HG02870 (cell line): Measurements from ENCODE around the gene TERT.

ENCODE experiments used
- ATAC-seq: cut with Tn5 transposase; IDR thresholded peaks from one replicate; pipeline ENCODE4 v1.9.1; 2021; ENCODE audit warnings: mild to moderate bottlenecking, moderate library complexity; ENCODE audit not compliant: unreplicated experiment

TERT gene

GRCh38 chr5:1319436-1320256 is 24.8 kb upstream of the TERT start:
- ATAC-seq = no peak

GRCh38 chr5:1318659-1319251 is 23.9 kb upstream of the TERT start:
- no peak for ATAC-seq

GRCh38 chr5:1317921-1318565 is 23.2 kb upstream of the TERT start:
- no peak for ATAC-seq

- ATAC-seq = no peak
These were observed 21.9 kb upstream of the TERT start for GRCh38 chr5:1316588-1317340.

DNA sequence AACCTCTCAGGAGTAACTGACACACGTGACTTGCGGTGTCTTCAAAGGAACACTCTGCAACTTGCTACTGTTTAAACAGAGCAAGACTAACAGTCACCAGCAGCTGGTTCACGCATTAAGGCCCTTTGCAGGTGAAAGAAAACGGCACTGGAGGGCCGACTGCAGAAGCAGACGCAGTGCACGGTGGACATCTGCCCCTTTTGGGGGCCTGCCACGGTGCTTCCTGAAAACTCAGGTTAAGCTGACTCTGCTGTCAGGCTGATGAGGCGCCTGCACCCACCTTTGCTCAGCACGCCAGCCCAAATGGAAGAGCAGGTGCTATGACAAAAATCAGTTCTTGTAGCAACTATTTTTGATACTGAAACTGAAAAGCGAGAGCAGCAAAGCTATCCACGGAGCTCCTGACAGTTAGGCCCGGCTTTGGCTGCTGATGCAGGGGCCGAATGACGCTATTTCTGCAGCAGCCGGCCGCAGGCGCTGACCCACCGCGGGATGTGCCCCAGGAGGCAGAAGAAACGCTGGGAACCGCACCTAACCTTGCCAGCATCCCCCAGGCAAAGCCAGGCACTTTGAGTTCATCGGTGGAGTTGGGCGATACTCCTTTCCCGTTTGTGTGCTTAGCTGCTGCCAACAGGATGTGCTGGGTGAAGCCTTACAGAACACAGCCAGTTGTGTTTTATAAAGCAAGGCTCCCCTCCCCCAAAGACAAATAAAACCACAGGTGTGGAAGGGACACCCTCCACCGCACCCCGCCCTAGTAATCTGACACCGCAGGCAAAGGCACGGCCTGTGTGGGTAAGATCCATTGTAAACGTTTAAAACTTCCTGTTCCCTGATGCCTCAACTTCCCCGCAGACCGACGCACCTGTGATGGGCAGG is 21.1 kb upstream of the TERT start:
- peak; percentile 58 for ATAC-seq

DNA sequence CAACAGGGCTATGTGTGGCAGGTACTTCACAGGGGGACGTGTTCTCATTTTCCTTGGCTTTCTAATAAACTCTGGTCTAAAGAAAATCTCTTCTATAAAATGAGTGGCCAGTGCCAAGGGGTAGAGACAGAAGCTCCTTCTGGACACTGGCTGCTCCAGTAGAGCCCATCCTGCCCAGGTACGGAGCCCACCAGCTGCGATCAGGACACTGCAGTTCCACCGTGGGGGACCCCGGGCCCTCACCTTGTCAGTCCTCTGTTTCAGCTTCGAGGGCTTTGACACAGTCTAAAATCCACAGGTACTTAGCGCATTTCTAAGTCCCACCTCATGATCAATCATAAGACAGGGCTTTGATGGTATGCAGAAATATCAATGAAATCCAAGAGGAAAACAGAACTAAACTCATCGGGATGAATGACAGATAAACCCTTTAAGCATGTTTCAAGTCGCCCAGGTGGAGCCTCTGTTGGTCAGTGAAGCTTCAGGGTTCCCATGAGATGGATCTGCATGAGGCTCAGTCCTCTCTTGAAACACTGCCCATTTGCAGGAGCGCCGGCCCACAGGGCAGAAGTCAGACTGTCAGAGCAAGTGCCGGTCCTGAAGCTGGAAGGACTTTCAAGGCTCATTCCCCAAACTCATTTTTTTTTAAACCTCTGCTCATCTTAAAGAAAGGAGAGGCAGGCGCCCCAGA is 20.3 kb upstream of the TERT start:
- ATAC-seq = no peak

GRCh38 chr5:1314564-1314982 is 19.7 kb upstream of the TERT start:
- ATAC-seq = no peak

DNA sequence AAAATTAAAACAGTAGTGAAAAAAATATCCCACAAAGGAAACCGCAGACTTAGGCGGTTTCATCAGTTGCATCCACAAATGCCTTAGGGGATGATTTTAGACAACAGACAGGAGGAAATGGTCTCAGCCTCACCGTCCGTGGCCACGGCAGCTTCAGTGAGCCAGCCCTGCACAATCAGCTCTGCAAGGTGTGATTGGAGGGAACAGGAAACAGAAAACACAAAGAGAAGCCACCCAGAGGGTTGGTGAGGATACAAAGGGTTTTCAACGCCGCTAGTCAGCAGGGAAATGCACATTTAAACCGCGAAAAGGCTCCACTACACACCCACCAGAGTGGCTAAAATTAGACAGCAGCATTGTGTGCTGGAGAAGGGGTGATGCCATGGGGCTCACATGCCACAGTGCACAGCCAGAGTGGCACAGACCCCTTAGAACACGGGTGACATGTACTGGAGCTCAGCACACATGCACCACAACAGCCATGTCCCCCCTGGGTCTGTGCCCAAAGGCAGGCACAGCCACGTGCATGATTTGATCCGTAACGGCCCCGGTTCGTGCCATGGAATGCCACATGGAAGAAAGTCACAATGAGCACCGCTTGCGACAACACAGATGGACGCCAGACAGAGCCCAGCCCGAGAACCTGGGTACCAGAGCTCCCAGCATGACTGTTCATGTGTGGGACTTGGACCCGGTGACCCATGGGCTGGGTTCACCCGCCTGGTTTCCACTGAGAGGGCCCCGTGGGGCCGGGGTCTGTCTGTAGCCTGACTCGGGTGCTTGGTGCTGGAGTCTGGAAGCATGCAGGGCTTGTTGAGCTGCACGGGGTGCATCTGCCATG is 18.3 kb upstream of the TERT start:
- peak; percentile 57 for ATAC-seq

- ATAC-seq = no peak
These were observed 17.3 kb upstream of the TERT start for GRCh38 chr5:1312206-1312605.

DNA sequence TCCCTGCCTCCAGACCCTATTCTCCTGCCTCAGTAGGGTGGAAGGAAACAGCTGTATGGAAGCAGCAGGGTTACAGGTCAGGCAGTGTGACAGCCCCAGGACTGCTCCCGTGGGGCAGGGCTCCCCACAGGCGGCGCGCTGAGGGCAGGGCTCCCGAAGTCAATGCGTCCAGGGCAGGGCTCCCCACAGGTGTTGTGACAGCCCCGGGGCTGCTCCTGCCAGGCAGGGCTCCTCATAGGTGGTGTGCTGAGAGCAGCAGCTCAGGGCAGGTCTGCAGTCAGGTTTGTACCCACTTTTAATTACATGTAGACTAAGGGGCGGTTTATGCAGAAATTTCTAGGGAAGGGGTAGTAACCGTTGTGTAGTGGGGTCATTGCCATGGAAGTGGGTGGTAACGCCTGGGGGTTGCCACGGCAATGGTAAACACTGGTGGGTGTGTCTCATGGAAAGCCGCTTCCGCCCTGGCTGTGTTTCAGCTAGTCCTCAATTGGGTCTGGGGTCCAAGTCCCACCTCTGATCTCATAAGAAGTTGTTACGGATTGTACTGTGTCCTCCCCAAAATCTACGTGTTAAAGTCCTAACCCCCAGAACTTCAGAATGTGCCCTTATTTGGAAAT is 16.7 kb upstream of the TERT start:
- ATAC-seq = no peak

DNA sequence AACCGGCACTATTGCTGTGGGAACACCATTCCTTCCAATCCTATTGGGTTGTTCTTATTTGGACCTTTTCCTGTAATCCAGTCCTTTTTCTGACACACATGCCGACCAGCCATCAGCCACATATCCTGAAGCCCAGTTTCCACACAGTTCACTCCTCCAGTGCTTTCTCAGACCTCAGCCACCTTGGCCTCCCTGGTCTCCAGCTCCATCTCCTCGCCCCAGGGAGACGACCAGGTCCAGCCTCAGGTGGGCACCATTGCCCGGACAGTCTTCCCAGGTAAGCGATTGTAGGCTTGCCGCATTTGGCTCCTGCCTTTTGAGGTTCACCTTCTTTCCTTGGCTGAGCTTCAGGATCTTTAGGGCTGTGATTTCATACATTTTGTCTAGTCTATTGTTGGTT is 15.2 kb upstream of the TERT start:
- no peak for ATAC-seq

DNA sequence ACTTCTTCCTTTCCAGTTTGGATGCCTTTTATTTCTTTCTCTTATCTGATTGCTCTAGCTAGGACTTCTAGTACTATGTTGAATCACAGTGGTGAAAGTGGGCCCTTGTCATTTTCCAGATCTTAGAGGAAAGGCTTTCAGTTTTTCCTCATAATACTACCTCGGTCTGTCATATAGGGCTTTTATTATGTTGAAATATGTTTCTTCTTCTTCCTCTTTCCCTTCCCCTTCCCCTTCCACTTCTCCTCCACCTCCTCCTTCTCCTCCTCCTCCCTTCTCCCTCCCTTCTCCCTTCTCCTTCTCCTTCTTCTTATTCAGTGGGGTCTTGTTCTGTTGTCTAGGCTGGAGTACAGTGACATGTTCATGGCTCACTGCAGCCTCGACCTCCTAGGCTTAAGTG is 9.2 kb upstream of the TERT start:
- no peak for ATAC-seq

DNA sequence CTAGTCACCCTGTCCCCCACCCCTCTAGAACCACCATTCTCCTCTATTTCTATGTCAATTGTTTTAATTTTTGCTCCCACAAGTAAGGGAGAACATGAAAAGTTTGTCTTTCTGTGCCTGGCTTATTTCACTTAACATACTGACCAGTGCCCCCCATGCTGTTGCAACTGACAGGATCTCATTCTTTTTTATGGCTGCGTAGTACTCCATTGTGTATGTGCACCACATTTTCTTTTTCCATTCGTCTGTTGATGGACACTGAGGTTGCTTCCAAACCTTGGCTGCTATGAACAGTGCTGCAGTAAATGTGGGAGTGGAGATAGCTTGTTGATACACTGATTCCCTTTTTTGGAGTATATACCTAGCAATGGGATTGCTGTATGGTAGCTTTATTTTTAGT is 7.4 kb upstream of the TERT start:
- no peak for ATAC-seq

- ATAC-seq = no peak
These were observed 5.8 kb upstream of the TERT start for GRCh38 chr5:1300581-1301083.

DNA sequence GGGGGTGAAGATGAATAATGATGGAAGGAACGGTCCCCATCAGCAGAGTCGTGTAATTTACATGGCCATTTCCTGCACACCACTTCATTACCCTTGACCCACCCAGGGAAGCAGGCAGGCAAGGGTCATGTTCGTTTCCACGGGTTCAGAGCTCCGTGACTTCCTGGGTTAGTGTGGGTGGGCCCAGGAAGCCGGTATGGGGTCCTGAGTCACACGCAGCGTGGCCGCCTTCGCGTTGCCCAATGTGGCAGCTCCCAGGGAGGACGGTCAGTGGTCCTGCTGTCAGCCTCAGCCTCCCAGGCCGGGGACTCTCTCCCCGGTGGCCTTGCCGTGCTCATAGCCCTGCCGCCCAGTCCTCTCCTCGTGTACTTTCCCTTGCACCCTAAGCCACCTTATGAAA is 5.1 kb upstream of the TERT start:
- no peak for ATAC-seq

DNA sequence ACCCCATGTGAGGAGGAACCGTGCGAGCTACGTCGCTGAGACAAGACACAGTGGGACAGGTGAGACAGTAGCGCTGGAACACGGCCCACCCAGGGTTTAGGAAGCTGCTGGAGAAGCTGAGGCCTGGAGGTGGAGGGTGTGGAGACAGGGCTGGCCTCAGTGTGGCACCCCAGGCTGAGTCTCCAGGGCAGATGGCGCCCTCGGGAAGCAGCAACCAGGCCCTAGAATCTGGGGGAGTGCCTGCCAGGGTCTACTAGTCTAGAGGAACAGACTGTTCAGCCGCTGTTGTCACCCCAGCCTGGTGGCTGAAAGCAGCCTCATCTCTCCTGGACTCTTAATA is 4.6 kb upstream of the TERT start:
- ATAC-seq = no peak

GRCh38 chr5:1298723-1299510 is 4.0 kb upstream of the TERT start:
- no peak for ATAC-seq

GRCh38 chr5:1298067-1298551 is 3.2 kb upstream of the TERT start:
- no peak for ATAC-seq
